Subcutaneous adipose tissue (tissue), 4 donors: ENCODE measurements around the gene CCDC107. TPM values are rescaled to one million over a fixed set of nuclear protein-coding genes. Genes with fewer than 3 reads are reported as not detected.

Experiments used
- CTCF ChIP-seq: fragments of 450-650 bp; IDR thresholded peaks from one replicate; pipeline ENCODE4 v1.5.1; 2016; ENCODE audit warnings: low read depth, mild to moderate bottlenecking, control low read depth, antibody characterized with exemption, moderate library complexity
- total RNA-seq, 4 donors: library from RNA; depleted of rRNA; stranded (reverse); fragments of >200 nt; gene quantifications; one replicate each; pipeline ENCODE4 v1.1.0, GENCODE V29; 2016

Gene CCDC107
- total RNA-seq, 4 donors from 2014 or later = 60.7 to 119 (median 97.2) TPM

GRCh38 chr9:35629597-35629996 is 28.5 kb upstream of the CCDC107 start:
- no peak for TF ChIP-seq CTCF

GRCh38 chr9:35635730-35636129 is 22.4 kb upstream of the CCDC107 start:
- TF ChIP-seq CTCF = no peak

DNA sequence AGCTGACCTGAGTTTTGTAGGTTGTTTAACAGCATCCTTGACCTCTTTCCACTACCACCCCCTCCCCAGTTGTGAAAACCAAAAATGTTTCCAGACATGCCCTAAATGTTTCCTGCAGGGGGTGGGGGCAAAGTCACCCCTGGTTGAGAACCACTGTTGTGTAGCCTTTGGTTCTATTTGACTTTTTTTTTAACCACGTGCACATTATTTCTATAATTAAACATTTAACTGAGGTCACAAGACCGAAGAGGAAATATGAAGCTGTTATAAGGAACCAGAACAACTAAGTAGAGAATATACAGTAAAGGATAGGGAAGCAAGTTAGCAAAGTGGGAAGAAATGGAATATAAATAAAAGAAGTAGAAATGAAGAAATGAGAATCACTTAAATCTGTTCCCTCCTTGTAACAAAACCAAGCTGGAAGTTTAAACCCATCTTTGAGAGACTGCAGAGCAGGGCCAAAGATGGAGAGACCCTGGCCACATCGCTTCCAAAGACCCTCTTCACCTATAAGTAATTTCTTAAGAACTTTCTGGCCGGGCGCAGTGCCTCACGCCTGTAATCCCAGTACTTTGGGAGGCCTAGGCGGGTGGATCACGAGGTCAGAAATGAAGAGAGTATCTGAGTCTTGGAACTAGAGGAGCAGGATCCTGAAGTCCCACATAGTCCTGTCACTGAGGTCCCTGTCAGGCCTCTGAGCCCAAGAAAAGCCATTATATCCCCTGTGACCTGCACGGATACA is 21.8 kb upstream of the CCDC107 start:
- no peak for TF ChIP-seq CTCF

- no peak for TF ChIP-seq CTCF
Observed at GRCh38 chr9:35639631-35640030, 18.5 kb upstream of the CCDC107 start.

- TF ChIP-seq CTCF = no peak
Observed at GRCh38 chr9:35643046-35643445, 15.0 kb upstream of the CCDC107 start.

DNA sequence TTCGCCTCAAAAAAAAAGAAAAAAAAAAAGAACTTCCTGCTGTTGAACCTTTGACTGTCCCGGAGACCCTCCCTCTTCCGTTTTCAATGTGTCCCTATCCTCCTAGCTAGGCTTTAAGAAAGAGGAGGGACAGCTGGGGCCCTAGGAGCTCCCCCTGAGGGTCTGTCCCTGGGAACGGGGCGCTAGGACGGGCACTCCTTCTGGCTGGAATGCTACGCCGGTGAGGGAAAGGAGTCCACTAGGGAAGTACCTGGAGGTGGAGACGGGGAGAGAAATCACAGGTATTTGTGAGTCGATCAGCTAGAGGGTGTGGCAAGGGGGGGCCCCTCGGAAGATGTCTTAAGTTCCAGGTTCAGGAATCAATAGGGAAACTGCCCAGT is 11.9 kb upstream of the CCDC107 start:
- TF ChIP-seq CTCF = no peak

DNA sequence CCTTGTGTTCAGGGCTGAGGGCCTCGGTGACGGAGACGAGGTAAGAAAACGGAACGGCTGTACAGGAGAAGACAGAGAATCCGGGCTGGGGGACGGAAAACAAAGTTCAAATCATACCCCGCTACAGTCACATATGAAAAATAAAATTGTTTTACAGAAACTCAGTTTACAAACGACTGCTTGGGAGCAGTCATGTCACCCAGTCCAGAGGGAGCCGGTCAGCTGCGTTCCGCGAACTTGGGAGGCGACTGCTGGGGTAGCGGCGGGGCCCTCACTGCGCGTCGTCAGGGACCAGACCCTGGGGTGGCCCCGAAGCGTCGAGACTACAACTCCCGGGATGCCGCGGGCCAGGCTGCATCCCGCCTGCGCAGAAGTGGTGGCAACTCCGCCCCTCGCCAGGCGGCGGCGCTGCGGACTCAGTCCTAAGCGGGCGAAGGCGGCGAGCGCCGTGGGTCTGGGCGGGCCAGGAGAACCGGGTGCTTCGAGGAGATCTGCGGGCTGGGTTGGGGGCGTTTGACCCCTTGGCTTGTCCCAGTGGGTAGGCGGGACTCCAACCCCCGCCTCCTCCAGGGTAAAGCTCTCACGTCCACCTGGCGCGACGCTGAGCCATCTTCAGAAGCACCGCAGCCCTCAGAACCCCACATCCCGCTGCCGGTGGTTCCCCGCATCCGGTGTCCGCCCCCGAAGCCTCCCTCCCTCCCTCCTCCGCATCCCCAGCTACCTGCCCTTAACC is 11.4 kb upstream of the CCDC107 start:
- TF ChIP-seq CTCF = no peak
